Fibroblast of lung (primary cell): ENCODE data around the gene ZAR1L.

Experiments used
- CTCF ChIP-seq, 2 donors: IDR thresholded peaks in 1 of 2; conservative IDR thresholded peaks in 1 of 2; 1 replicate in 1 of 2; 2 replicates in 1 of 2; pipeline ENCODE4 v1.5.1; 2011 to 2012; ENCODE audit warnings: low read length in 2 of 2, control low read depth in 1 of 2, inconsistent platforms in 1 of 2, low read depth in 1 of 2, mild to moderate bottlenecking in 1 of 2
- EZH2 ChIP-seq: IDR thresholded peaks from 2 replicates; pipeline ENCODE4 v1.5.1; 2012; ENCODE audit warnings: low read length, control low read depth, mild to moderate bottlenecking; ENCODE audit errors: missing control alignments

- TF ChIP-seq CTCF (conservative IDR thresholded peaks at IDR 0.05 in 1 of 2, IDR thresholded peaks at IDR 0.05 in 1 of 2; ENCODE audit: low read depth in 1 of 2, low read length in 2 of 2) = no peak
- no peak for TF ChIP-seq EZH2
Observed at GRCh38 chr13:32277839-32278238, 37.3 kb downstream of the ZAR1L start.
